Mesothelial cell of epicardium (in vitro differentiated cells): ENCODE data around the gene DBNDD2. TPM values are rescaled to one million over a fixed set of nuclear protein-coding genes. Genes with fewer than 3 reads are reported as not detected.
A peak's percentile ranks its signal among the peaks of the same experiment; 100 is the strongest.

Experiments used
- DNase-seq, 2 experiments: peaks; one replicate each; pipeline ENCODE4 v3.0.0; 2021; ENCODE audit warnings: low spot score in 2 of 2; ENCODE audit not compliant: unreplicated experiment in 2 of 2
- H3K27ac Mint-ChIP-seq: 2 replicates; pipeline ENCODE4 v1.8.0; 2021; ENCODE audit warnings: mixed read lengths
- H3K27me3 Mint-ChIP-seq: 2 replicates; pipeline ENCODE4 v1.8.0; 2021; ENCODE audit warnings: low read depth, mixed read lengths
- H3K36me3 Mint-ChIP-seq: 2 replicates; pipeline ENCODE4 v1.8.0; 2021; ENCODE audit warnings: mixed read lengths
- H3K4me1 Mint-ChIP-seq: 2 replicates; pipeline ENCODE4 v1.8.0; 2021; ENCODE audit warnings: mixed read lengths
- H3K4me3 Mint-ChIP-seq: 2 replicates; pipeline ENCODE4 v1.8.0; 2021; ENCODE audit warnings: mild to moderate bottlenecking, moderate library complexity, mixed read lengths
- H3K9me3 Mint-ChIP-seq: 2 replicates; pipeline ENCODE4 v1.8.0; 2021; ENCODE audit warnings: mixed read lengths
- CTCF ChIP-seq: fragments of 200-600 bp; sonication (generic); IDR thresholded peaks from one replicate; pipeline ENCODE4 v1.5.0; 2021; ENCODE audit warnings: antibody characterized with exemption; ENCODE audit not compliant: unreplicated experiment
- total RNA-seq: library from RNA; stranded (reverse); gene quantifications from 3 replicates; pipeline ENCODE4 v1.2.1, GENCODE V29; 2021

DBNDD2 gene
- total RNA-seq, 1 donor from 2014 or later: 10.5 TPM

- Mint-ChIP-seq H3K4me1 (peaks cover 2% of the 10 kb centered on the region), H3K4me3 (no peak overlapping the region), H3K27ac (no peak overlapping the region), H3K9me3 (peaks cover 34% of the 10 kb centered on the region), H3K36me3 (peaks cover 22% of the 10 kb centered on the region), H3K27me3 (peaks cover 22% of the 10 kb centered on the region)
- no peak for TF ChIP-seq CTCF
- DNase-seq: no peak
Observed at GRCh38 chr20:45400346-45401031, 7.6 kb upstream of the DBNDD2 start.

- Mint-ChIP-seq H3K27ac (no peak overlapping the region), H3K27me3 (peaks cover 39% of the 10 kb centered on the region), H3K4me3 (no peak overlapping the region), H3K9me3 (peaks cover 30% of the 10 kb centered on the region), H3K36me3 (peaks cover 22% of the 10 kb centered on the region), H3K4me1 (peaks cover 11% of the 10 kb centered on the region)
- no peak for DNase-seq
- TF ChIP-seq CTCF: no peak
Observed at GRCh38 chr20:45402946-45403345, 5.1 kb upstream of the DBNDD2 start.

- H3K9me3 Mint-ChIP-seq: peaks cover 19% of the 10 kb centered on the region
- no peak for TF ChIP-seq CTCF
- no peak overlapping the region for H3K27ac Mint-ChIP-seq
- DNase-seq: no peak
- peaks cover 17% of the 10 kb centered on the region for H3K36me3 Mint-ChIP-seq
- peaks cover 45% of the 10 kb centered on the region for H3K27me3 Mint-ChIP-seq
- peaks cover 12% of the 10 kb centered on the region for H3K4me1 Mint-ChIP-seq
- peak overlapping the region; percentile 63 for H3K4me3 Mint-ChIP-seq
Observed at GRCh38 chr20:45404438-45404837, 3.7 kb upstream of the DBNDD2 start.

GRCh38 chr20:45405571-45406259 is 2.4 kb upstream of the DBNDD2 start:
- peak overlapping the region; percentile 79 for H3K4me3 Mint-ChIP-seq
- no peak for DNase-seq
- no peak overlapping the region for H3K27ac Mint-ChIP-seq
- no peak for TF ChIP-seq CTCF
- peaks cover 12% of the 10 kb centered on the region for H3K4me1 Mint-ChIP-seq
- H3K27me3 Mint-ChIP-seq: peaks cover 45% of the 10 kb centered on the region
- peaks cover 12% of the 10 kb centered on the region for H3K36me3 Mint-ChIP-seq
- H3K9me3 Mint-ChIP-seq: peaks cover 11% of the 10 kb centered on the region

GRCh38 chr20:45406260-45407066 is 1.6 kb upstream of the DBNDD2 start:
- peak overlapping the region; percentile 79 for H3K4me3 Mint-ChIP-seq
- DNase-seq: peak in 1 of 2 experiments; percentile 49

More at GRCh38 chr20:45406260-45407066, 1.6 kb upstream of the DBNDD2 start:
- Mint-ChIP-seq H3K27ac (peak overlapping the region; percentile 34), H3K4me1 (peaks cover 12% of the 10 kb centered on the region), H3K27me3 (peaks cover 45% of the 10 kb centered on the region), H3K9me3 (peaks cover 7% of the 10 kb centered on the region), H3K36me3 (peaks cover 12% of the 10 kb centered on the region)
- no peak for TF ChIP-seq CTCF
